HUES6 (cell line): ENCODE results near the gene IGFBP3.

Experiments
- H3K27ac ChIP-seq: 2 replicates; pipeline ENCODE4 v1.7.0; 2013; ENCODE audit warnings: low read depth, mild to moderate bottlenecking, low read length, inconsistent platforms
- H3K27me3 ChIP-seq: 2 replicates; pipeline ENCODE4 v1.6.1; 2013; ENCODE audit warnings: low read length; ENCODE audit not compliant: control insufficient read depth, insufficient read depth
- H3K36me3 ChIP-seq: 2 replicates; pipeline ENCODE4 v1.6.1; 2013; ENCODE audit warnings: low read length; ENCODE audit not compliant: control insufficient read depth, insufficient read depth
- H3K4me1 ChIP-seq: 2 replicates; pipeline ENCODE4 v1.6.1; 2013; ENCODE audit warnings: low read length; ENCODE audit not compliant: control insufficient read depth, insufficient read depth
- H3K4me3 ChIP-seq: 2 replicates; pipeline ENCODE4 v1.5.1; 2013; ENCODE audit warnings: low read depth, low read length
- H3K9ac ChIP-seq: one replicate; pipeline ENCODE4 v1.6.1; 2013; ENCODE audit warnings: mild to moderate bottlenecking, low read length
- H3K9me3 ChIP-seq: 2 replicates; pipeline ENCODE4 v1.6.1; 2013; ENCODE audit warnings: low read depth, low read length; ENCODE audit not compliant: control insufficient read depth, insufficient read depth

The IGFBP3 gene

DNA sequence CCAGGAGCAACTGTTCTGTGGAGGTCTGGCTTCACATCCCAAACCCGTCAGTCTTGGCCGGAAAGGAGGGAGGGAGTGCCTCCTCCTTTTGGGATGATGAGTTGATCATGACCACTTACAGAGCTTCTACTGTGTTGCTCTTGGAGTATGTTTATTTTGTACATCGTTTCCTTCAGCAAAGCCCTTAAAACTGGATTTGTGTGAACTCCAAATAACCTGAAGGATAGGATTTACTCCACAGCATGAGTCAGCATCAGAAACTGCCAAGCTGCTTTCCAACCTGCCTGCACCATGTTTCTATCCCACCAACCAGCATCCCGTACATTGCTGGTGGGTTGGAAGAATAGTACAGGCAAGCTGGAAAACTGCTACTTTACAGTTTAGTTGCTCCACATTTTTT lies 51.6 kb downstream of the IGFBP3 start:
- H3K9ac ChIP-seq = no peak overlapping the region
- H3K27ac ChIP-seq = no peak overlapping the region
- no peaks in the 10 kb centered on the region for H3K9me3 ChIP-seq
- H3K4me3 ChIP-seq = no peak overlapping the region
- no peaks in the 10 kb centered on the region; the same call in 1 of the 2 replicates for H3K27me3 ChIP-seq
- no peaks in the 10 kb centered on the region for H3K36me3 ChIP-seq
- no peaks in the 10 kb centered on the region for H3K4me1 ChIP-seq

- Histone ChIP-seq H3K4me3 (no peak overlapping the region), H3K27me3 (no peaks in the 10 kb centered on the region; the same call in 1 of the 2 replicates), H3K36me3 (no peaks in the 10 kb centered on the region), H3K9ac (no peak overlapping the region), H3K27ac (no peak overlapping the region), H3K9me3 (no peaks in the 10 kb centered on the region), H3K4me1 (no peaks in the 10 kb centered on the region)
Measured at GRCh38 chr7:45867471-45867870, 53.6 kb downstream of the IGFBP3 start.

DNA sequence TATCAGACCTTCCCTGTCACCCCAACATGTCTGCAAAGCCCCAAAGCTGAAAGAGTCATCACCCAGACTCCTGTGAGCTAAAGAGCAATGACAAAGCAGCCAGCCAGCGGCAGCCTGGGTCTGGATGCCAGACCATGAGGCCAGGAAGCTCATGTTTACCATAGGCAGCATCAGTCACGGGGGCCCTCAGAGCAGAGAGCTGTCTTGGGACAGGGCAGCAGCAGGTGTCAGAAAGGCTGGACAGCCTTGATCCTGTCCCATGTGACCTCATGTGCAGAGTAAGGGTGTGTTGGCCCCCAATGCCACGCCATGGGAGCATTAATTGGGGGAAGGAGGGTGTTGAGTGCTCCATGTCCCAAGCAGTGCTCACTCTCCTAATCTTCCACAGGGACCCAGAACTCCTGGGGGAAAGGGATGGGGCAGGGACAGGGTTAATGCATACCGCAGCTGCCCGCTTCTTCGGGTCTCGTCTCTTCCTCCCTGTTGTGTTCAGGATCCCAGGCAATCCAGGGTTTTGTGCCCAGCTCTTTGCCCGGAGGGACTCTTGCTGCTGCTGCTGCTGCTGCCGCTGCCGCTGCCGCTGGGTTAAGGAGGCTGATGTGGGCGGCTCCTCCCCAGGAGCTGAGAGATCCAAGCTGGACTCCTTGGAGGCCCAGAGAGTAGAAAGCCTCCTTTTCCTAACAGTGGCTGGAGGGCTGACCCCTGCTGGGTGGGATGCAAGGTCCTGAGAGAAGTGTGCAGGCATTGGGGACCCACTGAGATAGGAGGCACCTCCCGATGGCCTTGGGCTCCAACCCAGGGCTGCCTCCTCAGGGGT lies 55.3 kb downstream of the IGFBP3 start:
- H3K36me3 ChIP-seq = no peaks in the 10 kb centered on the region
- no peaks in the 10 kb centered on the region for H3K4me1 ChIP-seq
- no peaks in the 10 kb centered on the region; the same call in 1 of the 2 replicates for H3K27me3 ChIP-seq
- H3K27ac ChIP-seq = no peak overlapping the region
- no peak overlapping the region for H3K9ac ChIP-seq
- H3K4me3 ChIP-seq = no peak overlapping the region
- H3K9me3 ChIP-seq = no peaks in the 10 kb centered on the region

- Histone ChIP-seq H3K4me1 (no peaks in the 10 kb centered on the region), H3K9ac (no peak overlapping the region), H3K9me3 (no peaks in the 10 kb centered on the region), H3K36me3 (no peaks in the 10 kb centered on the region), H3K27ac (no peak overlapping the region), H3K4me3 (no peak overlapping the region), H3K27me3 (no peaks in the 10 kb centered on the region; the same call in 1 of the 2 replicates)
Measured at GRCh38 chr7:45863715-45864114, 57.4 kb downstream of the IGFBP3 start.
